ENCODE data around the gene AWAT1.

DNA sequence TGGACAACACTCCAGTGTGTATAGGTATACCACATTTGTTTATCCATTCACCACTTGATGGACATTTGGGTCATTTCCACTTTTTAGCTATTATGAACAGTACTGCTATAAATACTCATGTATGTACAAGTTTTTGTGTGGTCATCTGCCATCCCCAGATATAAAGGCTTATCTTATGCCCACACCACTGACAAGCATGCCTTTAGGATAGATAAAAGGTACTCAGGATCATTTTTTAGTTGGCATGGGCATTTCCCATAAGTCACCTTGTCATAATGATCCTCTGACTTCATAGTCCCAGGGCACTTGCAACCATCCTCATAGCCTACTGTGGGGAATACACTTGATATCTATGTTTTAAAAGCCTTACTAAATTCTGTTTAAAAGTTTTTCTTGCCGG, 6.3 kb downstream of the AWAT1 start:
- no peak for TF ChIP-seq RARB (CRISPR knock-in tag; IDR thresholded peaks at IDR 0.05)
- no peak for TF ChIP-seq GLIS3 (CRISPR knock-in tag; IDR thresholded peaks at IDR 0.05)
- TF ChIP-seq TOX (CRISPR knock-in tag; IDR thresholded peaks at IDR 0.05; ENCODE audit: borderline replicate concordance) = no peak
- TF ChIP-seq, protein P1, sequence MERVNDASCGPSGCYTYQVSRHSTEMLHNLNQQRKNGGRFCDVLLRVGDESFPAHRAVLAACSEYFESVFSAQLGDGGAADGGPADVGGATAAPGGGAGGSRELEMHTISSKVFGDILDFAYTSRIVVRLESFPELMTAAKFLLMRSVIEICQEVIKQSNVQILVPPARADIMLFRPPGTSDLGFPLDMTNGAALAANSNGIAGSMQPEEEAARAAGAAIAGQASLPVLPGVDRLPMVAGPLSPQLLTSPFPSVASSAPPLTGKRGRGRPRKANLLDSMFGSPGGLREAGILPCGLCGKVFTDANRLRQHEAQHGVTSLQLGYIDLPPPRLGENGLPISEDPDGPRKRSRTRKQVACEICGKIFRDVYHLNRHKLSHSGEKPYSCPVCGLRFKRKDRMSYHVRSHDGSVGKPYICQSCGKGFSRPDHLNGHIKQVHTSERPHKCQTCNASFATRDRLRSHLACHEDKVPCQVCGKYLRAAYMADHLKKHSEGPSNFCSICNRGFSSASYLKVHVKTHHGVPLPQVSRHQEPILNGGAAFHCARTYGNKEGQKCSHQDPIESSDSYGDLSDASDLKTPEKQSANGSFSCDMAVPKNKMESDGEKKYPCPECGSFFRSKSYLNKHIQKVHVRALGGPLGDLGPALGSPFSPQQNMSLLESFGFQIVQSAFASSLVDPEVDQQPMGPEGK (CRISPR knock-in tag; IDR thresholded peaks at IDR 0.05; ENCODE audit: borderline replicate concordance) = no peak
- TF ChIP-seq ZNF8 (CRISPR knock-in tag; IDR thresholded peaks at IDR 0.05) = no peak
- TF ChIP-seq ZFP3 (CRISPR knock-in tag; IDR thresholded peaks at IDR 0.05) = no peak
- TF ChIP-seq ESRRG (CRISPR knock-in tag; IDR thresholded peaks at IDR 0.05) = no peak
- no peak for TF ChIP-seq ZFP30 (CRISPR knock-in tag; IDR thresholded peaks at IDR 0.05)
- no peak for TF ChIP-seq ARNTL (CRISPR knock-in tag; IDR thresholded peaks at IDR 0.05; ENCODE audit: borderline replicate concordance, low read depth)
- no peak for TF ChIP-seq ZNF70 (CRISPR knock-in tag; IDR thresholded peaks at IDR 0.05)
- no peak for TF ChIP-seq ZC3H10 (CRISPR knock-in tag; IDR thresholded peaks at IDR 0.05)
- TF ChIP-seq, protein P2, sequence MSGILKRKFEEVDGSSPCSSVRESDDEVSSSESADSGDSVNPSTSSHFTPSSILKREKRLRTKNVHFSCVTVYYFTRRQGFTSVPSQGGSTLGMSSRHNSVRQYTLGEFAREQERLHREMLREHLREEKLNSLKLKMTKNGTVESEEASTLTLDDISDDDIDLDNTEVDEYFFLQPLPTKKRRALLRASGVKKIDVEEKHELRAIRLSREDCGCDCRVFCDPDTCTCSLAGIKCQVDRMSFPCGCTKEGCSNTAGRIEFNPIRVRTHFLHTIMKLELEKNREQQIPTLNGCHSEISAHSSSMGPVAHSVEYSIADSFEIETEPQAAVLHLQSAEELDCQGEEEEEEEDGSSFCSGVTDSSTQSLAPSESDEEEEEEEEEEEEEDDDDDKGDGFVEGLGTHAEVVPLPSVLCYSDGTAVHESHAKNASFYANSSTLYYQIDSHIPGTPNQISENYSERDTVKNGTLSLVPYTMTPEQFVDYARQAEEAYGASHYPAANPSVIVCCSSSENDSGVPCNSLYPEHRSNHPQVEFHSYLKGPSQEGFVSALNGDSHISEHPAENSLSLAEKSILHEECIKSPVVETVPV (CRISPR knock-in tag; IDR thresholded peaks at IDR 0.05) = no peak

Measured in SK-N-SH treated with all-trans-retinoic acid at 6 μM for 48 hours (cell line).